T-helper 2 cell treated with Interferon-gamma antibody and Interleukin-4, amounts not matched to agents 5 μg/mL and 100 μg/mL, for 36 hours (primary cell): ENCODE results near the gene CKAP5.
A peak's percentile ranks its signal among the peaks of the same experiment; 100 is the strongest.

Experiments
- DNase-seq: peaks from one replicate; pipeline ENCODE4 v3.0.0; 2021; ENCODE audit warnings: low spot score
- H3K27ac Mint-ChIP-seq: one replicate; pipeline ENCODE4 v1.8.0; 2021; ENCODE audit warnings: mild to moderate bottlenecking, mixed read lengths
- H3K27me3 Mint-ChIP-seq: one replicate; pipeline ENCODE4 v1.8.0; 2021; ENCODE audit warnings: low read depth, mixed read lengths
- H3K36me3 Mint-ChIP-seq: one replicate; pipeline ENCODE4 v1.8.0; 2021; ENCODE audit warnings: low read depth, mixed read lengths
- H3K4me1 Mint-ChIP-seq: one replicate; pipeline ENCODE4 v1.8.0; 2021; ENCODE audit warnings: low read depth, mixed read lengths
- H3K4me3 Mint-ChIP-seq: one replicate; pipeline ENCODE4 v1.8.0; 2022; ENCODE audit warnings: mild to moderate bottlenecking, moderate library complexity, mixed read lengths
- H3K9me3 Mint-ChIP-seq: one replicate; pipeline ENCODE4 v1.8.0; 2021; ENCODE audit warnings: mixed read lengths

The CKAP5 gene

GRCh38 chr11:46874586-46874985 is 28.5 kb upstream of the CKAP5 start:
- H3K9me3 Mint-ChIP-seq = no peaks in the 10 kb centered on the region
- DNase-seq = no peak
- H3K27me3 Mint-ChIP-seq = no peaks in the 10 kb centered on the region
- H3K27ac Mint-ChIP-seq = no peak overlapping the region
- no peak overlapping the region for H3K4me3 Mint-ChIP-seq
- H3K4me1 Mint-ChIP-seq = no peaks in the 10 kb centered on the region
- no peaks in the 10 kb centered on the region for H3K36me3 Mint-ChIP-seq

GRCh38 chr11:46868912-46869311 is 22.8 kb upstream of the CKAP5 start:
- DNase-seq = no peak
- Mint-ChIP-seq H3K27ac (no peak overlapping the region), H3K36me3 (no peaks in the 10 kb centered on the region), H3K4me3 (no peak overlapping the region), H3K27me3 (peaks cover 14% of the 10 kb centered on the region), H3K4me1 (no peaks in the 10 kb centered on the region), H3K9me3 (no peaks in the 10 kb centered on the region)

GRCh38 chr11:46865340-46865739 is 19.3 kb upstream of the CKAP5 start:
- no peak for DNase-seq
- Mint-ChIP-seq H3K36me3 (no peaks in the 10 kb centered on the region), H3K4me1 (no peaks in the 10 kb centered on the region)

GRCh38 chr11:46860218-46860617 is 14.1 kb upstream of the CKAP5 start:
- Mint-ChIP-seq H3K4me3 (no peak overlapping the region), H3K4me1 (no peaks in the 10 kb centered on the region), H3K27ac (no peak overlapping the region), H3K9me3 (no peaks in the 10 kb centered on the region), H3K27me3 (peaks cover 10% of the 10 kb centered on the region), H3K36me3 (no peaks in the 10 kb centered on the region)
- DNase-seq = no peak

More at GRCh38 chr11:46865340-46865739, 19.3 kb upstream of the CKAP5 start:
- Mint-ChIP-seq H3K27me3 (peaks cover 15% of the 10 kb centered on the region), H3K4me3 (no peak overlapping the region), H3K9me3 (no peaks in the 10 kb centered on the region), H3K27ac (no peak overlapping the region)

GRCh38 chr11:46858920-46859546 is 13.0 kb upstream of the CKAP5 start:
- Mint-ChIP-seq H3K4me3 (no peak overlapping the region), H3K36me3 (no peaks in the 10 kb centered on the region), H3K9me3 (no peaks in the 10 kb centered on the region)

GRCh38 chr11:46857666-46858065 is 11.6 kb upstream of the CKAP5 start:
- H3K4me3 Mint-ChIP-seq = no peak overlapping the region
- no peaks in the 10 kb centered on the region for H3K4me1 Mint-ChIP-seq
- DNase-seq = no peak
- no peak overlapping the region for H3K27ac Mint-ChIP-seq
- peaks cover 2% of the 10 kb centered on the region for H3K27me3 Mint-ChIP-seq
- H3K9me3 Mint-ChIP-seq = no peaks in the 10 kb centered on the region
- H3K36me3 Mint-ChIP-seq = no peaks in the 10 kb centered on the region

More at GRCh38 chr11:46858920-46859546, 13.0 kb upstream of the CKAP5 start:
- DNase-seq = no peak
- no peak overlapping the region for H3K27ac Mint-ChIP-seq
- no peaks in the 10 kb centered on the region for H3K4me1 Mint-ChIP-seq
- H3K27me3 Mint-ChIP-seq = peaks cover 2% of the 10 kb centered on the region

- no peak for DNase-seq
- Mint-ChIP-seq H3K4me3 (no peak overlapping the region), H3K9me3 (no peaks in the 10 kb centered on the region), H3K27ac (no peak overlapping the region), H3K4me1 (no peaks in the 10 kb centered on the region), H3K36me3 (no peaks in the 10 kb centered on the region), H3K27me3 (peaks cover 2% of the 10 kb centered on the region)
These were observed 10.7 kb upstream of the CKAP5 start for GRCh38 chr11:46856605-46857343.

GRCh38 chr11:46855863-46856262 is 9.8 kb upstream of the CKAP5 start:
- Mint-ChIP-seq H3K9me3 (no peaks in the 10 kb centered on the region), H3K4me3 (no peak overlapping the region), H3K27me3 (peaks cover 2% of the 10 kb centered on the region), H3K4me1 (no peaks in the 10 kb centered on the region), H3K36me3 (no peaks in the 10 kb centered on the region), H3K27ac (no peak overlapping the region)
- no peak for DNase-seq

GRCh38 chr11:46855167-46855566 is 9.1 kb upstream of the CKAP5 start:
- Mint-ChIP-seq H3K27me3 (no peaks in the 10 kb centered on the region), H3K9me3 (no peaks in the 10 kb centered on the region), H3K4me1 (no peaks in the 10 kb centered on the region), H3K27ac (no peak overlapping the region), H3K36me3 (no peaks in the 10 kb centered on the region), H3K4me3 (no peak overlapping the region)
- DNase-seq = no peak

GRCh38 chr11:46850829-46851380 is 4.8 kb upstream of the CKAP5 start:
- Mint-ChIP-seq H3K4me3 (no peak overlapping the region), H3K27ac (no peak overlapping the region), H3K4me1 (peaks cover 9% of the 10 kb centered on the region), H3K27me3 (no peaks in the 10 kb centered on the region), H3K36me3 (peaks cover 2% of the 10 kb centered on the region), H3K9me3 (no peaks in the 10 kb centered on the region)
- DNase-seq = no peak

GRCh38 chr11:46849631-46850030 is 3.6 kb upstream of the CKAP5 start:
- Mint-ChIP-seq H3K36me3 (peaks cover 8% of the 10 kb centered on the region), H3K27ac (no peak overlapping the region), H3K27me3 (no peaks in the 10 kb centered on the region), H3K9me3 (no peaks in the 10 kb centered on the region), H3K4me1 (peaks cover 15% of the 10 kb centered on the region), H3K4me3 (no peak overlapping the region)
- no peak for DNase-seq

GRCh38 chr11:46846510-46846830 is 390 bp upstream of the CKAP5 start:
- Mint-ChIP-seq H3K27me3 (no peaks in the 10 kb centered on the region), H3K9me3 (no peaks in the 10 kb centered on the region), H3K4me3 (peak overlapping the region; percentile 95), H3K36me3 (peaks cover 16% of the 10 kb centered on the region), H3K4me1 (peaks cover 36% of the 10 kb centered on the region), H3K27ac (peak overlapping the region; percentile 96)
- no peak for DNase-seq

- peaks cover 38% of the 10 kb centered on the region for H3K4me1 Mint-ChIP-seq
- H3K36me3 Mint-ChIP-seq = peaks cover 19% of the 10 kb centered on the region
- peak overlapping the region; percentile 93 for H3K4me3 Mint-ChIP-seq
- no peaks in the 10 kb centered on the region for H3K27me3 Mint-ChIP-seq
- no peak for DNase-seq
- no peaks in the 10 kb centered on the region for H3K9me3 Mint-ChIP-seq
- H3K27ac Mint-ChIP-seq = peak overlapping the region; percentile 89
These were observed 690 bp downstream of the CKAP5 start for GRCh38 chr11:46845440-46845739.

GRCh38 chr11:46840116-46840515 is 6.0 kb downstream of the CKAP5 start:
- peaks cover 51% of the 10 kb centered on the region for H3K4me1 Mint-ChIP-seq
- H3K36me3 Mint-ChIP-seq = peaks cover 20% of the 10 kb centered on the region
- H3K27ac Mint-ChIP-seq = no peak overlapping the region
- DNase-seq = no peak
- no peaks in the 10 kb centered on the region for H3K27me3 Mint-ChIP-seq
- no peak overlapping the region for H3K4me3 Mint-ChIP-seq
- no peaks in the 10 kb centered on the region for H3K9me3 Mint-ChIP-seq
